GM20000 (cell line): Measurements from ENCODE around the gene ARHGAP30.

ENCODE experiments used
- DNase-seq: peaks from one replicate; pipeline ENCODE4 v3.0.0; 2012; ENCODE audit warnings: low spot score
- TF ChIP-seq, protein P1 (sequence below): IDR thresholded peaks from 2 replicates; pipeline ENCODE4 v1.5.1; 2012; ENCODE audit warnings: mild to moderate bottlenecking, control low read depth; ENCODE audit errors: extremely low read depth, missing control alignments

The ARHGAP30 gene

DNA sequence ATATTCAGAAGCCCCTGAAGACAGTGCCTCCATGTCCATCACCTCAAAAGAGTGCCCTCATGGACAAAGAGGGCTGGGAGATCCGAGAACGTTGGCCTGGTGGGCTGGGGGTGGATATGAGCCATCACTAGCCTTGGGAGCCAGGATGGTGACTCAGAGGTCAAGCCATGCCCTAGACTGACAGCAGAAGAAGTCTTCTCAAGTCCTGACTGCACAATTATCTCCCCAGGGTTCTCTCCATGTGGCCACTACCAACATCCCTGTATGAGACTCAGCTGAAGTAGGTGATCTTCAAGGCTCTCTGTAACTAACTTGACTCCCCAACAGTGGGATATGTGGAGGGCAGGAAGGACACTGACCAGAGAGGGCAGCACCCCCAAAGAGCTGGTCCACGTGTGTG is 16.8 kb downstream of the ARHGAP30 start:
- no peak for DNase-seq
- TF ChIP-seq, protein P1, sequence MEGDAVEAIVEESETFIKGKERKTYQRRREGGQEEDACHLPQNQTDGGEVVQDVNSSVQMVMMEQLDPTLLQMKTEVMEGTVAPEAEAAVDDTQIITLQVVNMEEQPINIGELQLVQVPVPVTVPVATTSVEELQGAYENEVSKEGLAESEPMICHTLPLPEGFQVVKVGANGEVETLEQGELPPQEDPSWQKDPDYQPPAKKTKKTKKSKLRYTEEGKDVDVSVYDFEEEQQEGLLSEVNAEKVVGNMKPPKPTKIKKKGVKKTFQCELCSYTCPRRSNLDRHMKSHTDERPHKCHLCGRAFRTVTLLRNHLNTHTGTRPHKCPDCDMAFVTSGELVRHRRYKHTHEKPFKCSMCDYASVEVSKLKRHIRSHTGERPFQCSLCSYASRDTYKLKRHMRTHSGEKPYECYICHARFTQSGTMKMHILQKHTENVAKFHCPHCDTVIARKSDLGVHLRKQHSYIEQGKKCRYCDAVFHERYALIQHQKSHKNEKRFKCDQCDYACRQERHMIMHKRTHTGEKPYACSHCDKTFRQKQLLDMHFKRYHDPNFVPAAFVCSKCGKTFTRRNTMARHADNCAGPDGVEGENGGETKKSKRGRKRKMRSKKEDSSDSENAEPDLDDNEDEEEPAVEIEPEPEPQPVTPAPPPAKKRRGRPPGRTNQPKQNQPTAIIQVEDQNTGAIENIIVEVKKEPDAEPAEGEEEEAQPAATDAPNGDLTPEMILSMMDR: no peak

DNA sequence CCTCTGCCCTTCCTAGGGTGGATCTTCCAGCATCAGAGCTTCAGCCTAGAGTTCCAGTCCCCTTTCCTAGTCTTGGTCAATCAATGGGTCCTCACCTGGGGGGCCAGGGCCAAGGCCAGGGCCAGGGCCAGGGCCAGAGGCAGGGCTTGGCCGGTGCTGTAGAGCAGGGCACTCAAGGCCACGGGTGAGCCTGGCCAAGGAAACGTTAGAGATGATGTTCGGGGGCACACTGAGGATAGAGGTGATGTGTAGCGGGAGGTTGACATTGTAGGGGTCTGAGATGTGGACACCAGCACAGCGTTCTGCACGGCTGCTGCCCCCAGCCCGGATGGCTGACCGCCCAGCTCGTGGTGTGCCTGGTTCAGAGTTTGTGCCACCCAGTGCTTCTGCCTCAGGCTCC is 18.5 kb downstream of the ARHGAP30 start:
- TF ChIP-seq, protein P1: no peak
- no peak for DNase-seq

DNA sequence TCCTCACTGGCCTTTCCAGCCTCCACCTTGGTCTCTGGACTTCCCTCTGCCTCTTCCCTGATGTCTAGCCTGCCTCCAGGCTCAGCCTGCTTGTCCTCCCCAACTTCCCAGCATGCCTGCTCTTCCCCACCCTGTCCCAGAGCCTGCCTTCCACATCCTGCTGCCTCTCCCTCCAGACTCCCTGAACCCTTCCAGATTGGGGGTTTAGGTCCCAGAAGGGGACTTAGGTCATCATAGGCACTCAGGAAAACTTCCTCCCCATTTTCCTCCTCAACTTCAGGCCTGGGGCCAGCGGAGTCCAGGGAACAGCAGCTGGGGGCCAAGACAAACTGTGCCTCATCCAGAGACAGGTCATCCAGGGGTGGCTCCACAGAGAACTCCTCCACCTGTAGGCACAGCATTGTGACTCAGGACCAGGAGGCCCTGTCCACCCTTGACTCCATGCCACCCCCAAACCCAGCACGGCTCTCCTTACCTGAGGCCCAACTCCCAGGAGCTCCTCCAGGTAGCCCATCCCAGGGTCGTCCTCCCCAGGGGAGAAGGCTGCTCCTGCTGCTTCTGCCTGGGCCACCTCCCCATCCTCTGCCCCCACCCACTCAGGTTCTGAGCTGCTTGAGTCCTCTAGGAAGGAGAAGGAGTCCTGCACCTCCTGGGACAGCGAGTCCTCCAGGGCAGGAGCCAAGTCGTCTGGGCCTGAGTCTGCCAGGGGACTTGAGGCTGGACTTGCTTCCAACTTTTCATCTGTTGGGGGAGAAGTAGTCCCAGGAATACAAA is 20.6 kb downstream of the ARHGAP30 start:
- TF ChIP-seq, protein P1: no peak
- no peak for DNase-seq

DNA sequence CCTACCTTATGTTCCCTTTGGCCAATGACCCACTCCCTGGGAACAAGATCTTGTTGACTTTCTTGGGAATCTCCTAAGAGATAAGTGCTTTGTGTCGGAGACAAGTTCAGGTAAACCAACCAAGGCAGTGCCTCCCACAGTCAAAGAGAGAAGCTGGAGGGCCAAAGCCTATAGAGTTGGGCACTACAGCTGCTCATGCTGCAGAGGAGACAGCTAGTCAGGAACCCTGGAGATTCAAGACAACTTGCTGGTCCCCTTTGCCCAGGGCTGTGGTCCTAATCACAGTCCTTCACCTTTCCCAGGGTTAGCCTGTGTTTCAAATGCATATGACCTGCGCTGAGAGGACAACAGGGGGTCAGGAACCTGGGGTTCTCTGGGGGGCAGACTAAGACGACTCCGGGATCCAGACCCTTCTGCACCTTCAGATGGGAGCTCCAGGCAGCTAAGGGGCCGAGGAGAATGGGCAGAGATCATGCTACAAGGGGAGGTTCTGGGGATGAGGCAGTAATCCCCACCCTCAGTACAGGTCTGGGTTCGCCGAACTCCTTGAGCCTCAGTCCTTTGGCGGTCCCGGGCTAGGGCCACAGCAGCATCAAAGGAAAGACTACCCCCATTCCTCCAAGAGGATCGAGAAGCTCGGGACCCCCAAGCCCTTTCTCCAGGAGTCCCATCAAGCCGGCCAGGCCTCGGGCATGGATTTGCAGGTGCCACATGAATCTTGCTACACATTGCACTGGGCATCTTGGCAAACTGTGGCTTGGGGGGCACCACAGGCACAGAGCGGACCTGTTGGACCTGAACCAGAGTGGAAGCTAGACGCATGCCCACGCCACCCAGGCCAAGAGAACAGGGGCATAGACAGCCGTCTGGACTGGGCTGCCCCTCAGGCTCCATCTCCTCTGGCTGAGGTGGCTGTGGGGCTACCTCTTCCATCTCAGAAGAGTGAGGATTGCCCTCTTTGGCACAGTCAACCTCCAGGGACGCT is 22.0 kb downstream of the ARHGAP30 start:
- no peak for DNase-seq
- TF ChIP-seq, protein P1: no peak

DNA sequence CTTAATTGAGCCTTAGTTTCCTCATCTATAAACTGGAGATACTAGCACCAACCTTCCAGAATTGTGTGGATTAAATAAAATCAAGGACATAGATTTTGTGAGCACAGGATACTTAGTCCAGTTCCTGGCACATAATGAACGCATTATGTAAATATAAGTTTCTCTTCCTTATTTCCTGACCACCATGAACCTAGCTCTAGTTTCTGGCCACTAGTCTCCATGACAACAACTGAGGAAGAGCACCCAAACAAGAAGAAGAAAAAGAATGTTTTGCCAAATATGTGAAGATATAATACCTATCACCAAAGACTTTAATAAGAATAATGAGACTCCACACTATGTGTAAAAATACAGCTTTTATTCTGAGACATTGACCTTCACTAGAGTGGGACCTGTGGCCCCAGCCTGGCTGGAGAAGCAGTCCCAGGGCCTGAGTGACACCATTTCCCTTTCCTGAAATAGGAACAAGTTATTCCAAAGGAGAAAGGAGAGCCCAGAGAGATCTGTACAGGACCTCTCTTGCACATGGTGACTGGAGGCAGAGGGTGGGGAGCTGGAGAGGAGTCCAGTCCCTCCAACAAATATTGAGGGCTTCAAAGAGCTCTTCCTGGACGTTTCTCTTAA is 23.0 kb downstream of the ARHGAP30 start:
- TF ChIP-seq, protein P1: no peak
- DNase-seq: peak; percentile 86

DNA sequence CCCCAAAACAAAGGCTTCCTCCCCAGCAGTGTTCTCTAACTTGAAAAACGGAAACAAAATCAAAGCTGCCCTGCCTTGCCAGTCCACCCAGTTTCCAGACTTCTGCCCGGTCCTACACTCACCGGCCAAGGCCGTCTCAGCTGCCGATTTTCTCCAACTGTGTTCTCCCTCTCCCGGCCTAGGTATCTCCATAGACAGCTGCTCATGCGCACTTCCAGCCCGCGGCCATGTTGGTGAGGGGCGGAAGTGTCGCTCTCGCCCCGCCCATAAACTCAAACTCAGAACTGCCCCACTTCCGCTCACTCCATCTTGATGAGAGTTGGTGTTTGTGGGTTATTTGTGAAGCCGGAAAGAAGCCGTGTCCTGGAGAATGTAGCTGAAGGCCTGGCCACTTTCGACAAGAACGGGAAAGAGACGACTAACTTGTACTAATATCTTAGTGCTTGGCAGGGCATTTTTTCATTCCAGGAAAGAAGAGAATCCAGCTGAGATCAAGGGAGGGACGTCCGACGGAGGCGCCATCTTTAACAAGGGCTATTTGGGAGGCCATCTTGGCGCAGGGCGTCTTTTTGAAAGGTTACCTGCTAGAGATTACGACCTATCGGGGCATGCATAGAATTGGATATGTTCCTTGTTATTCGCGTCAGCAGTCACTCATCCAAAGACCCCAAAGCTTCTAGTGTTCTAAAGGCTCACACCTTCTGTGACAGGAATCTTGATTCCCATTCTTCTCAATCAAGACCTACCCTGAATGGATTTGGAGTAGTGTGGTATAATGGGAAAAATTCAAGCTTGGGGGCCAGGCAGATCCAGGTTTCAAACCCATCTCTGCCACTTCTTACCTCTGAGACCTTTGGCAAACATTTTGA is 23.7 kb downstream of the ARHGAP30 start, which contains the start of gene USF1:
TSS of gene USF1 (minus strand) at position 242 of the 869 bp plus-strand sequence. CDS start 2,702 bp downstream, outside the sequence.
- TF ChIP-seq, protein P1: no peak
- DNase-seq: peak; percentile 92
